Neural cell (in vitro differentiated cells): Measurements from ENCODE around the gene WDFY3. TPM values are rescaled to one million over a fixed set of nuclear protein-coding genes. Genes with fewer than 3 reads are reported as not detected.

Experiments used
- H2AFZ ChIP-seq: fragments of 200-600, 300-800 bp; sonication (generic), shearing (Covaris generic); 2 replicates; pipeline ENCODE4 v1.6.0; 2014; ENCODE audit warnings: low read depth, mild to moderate bottlenecking, antibody characterized with exemption, low read length, moderate library complexity
- H3F3A ChIP-seq: fragments of 200-600 bp; shearing (Covaris generic); 2 replicates; pipeline ENCODE4 v1.6.1; 2016; ENCODE audit warnings: mild to moderate bottlenecking, moderate library complexity, mixed read lengths, antibody characterized with exemption, low read length; ENCODE audit not compliant: insufficient read depth, poor library complexity, severe bottlenecking
- H3K27ac ChIP-seq: fragments of 200-600, 300-800 bp; sonication (generic), shearing (Covaris generic); 2 replicates; pipeline ENCODE4 v1.5.1; 2014; ENCODE audit warnings: mild to moderate bottlenecking, low read length, moderate library complexity
- H3K27me3 ChIP-seq: fragments of 300-800, 200-600 bp; sonication (generic), shearing (Covaris generic); 2 replicates; pipeline ENCODE4 v1.6.0; 2014; ENCODE audit warnings: mild to moderate bottlenecking, low read depth, low read length, moderate library complexity; ENCODE audit not compliant: insufficient read depth
- H3K36me3 ChIP-seq: fragments of 300-800, 200-600 bp; sonication (generic), shearing (Covaris generic); 2 replicates; pipeline ENCODE4 v1.5.1; 2014; ENCODE audit warnings: mild to moderate bottlenecking, antibody characterized with exemption, low read length, moderate library complexity; ENCODE audit not compliant: insufficient read depth
- H3K4me2 ChIP-seq: fragments of 300-800, 200-600 bp; sonication (generic), shearing (Covaris generic); 2 replicates; pipeline ENCODE4 v1.6.0; 2014; ENCODE audit warnings: mild to moderate bottlenecking, low read length
- H3K4me3 ChIP-seq: fragments of 300-800, 200-600 bp; sonication (generic), shearing (Covaris generic); 2 replicates; pipeline ENCODE4 v1.5.1; 2014; ENCODE audit warnings: mild to moderate bottlenecking, low read length, moderate library complexity
- H3K79me2 ChIP-seq: fragments of 200-600 bp; shearing (Covaris generic); replicated peaks from 2 replicates; pipeline ENCODE4 v1.6.0; 2014; ENCODE audit warnings: mild to moderate bottlenecking, low read length, moderate library complexity; ENCODE audit not compliant: insufficient read depth
- H3K9ac ChIP-seq: fragments of 300-800, 200-600 bp; sonication (generic), shearing (Covaris generic); 2 replicates; pipeline ENCODE4 v1.6.1; 2016; ENCODE audit warnings: mild to moderate bottlenecking, low read length, mixed read lengths
- H3K9me2 ChIP-seq: fragments of 200-600 bp; shearing (Covaris generic); 2 replicates; pipeline ENCODE4 v1.6.1; 2016; ENCODE audit warnings: mild to moderate bottlenecking, low read length, mixed read lengths; ENCODE audit not compliant: insufficient read depth
- H3K9me3 ChIP-seq: fragments of 200-600, 300-800 bp; sonication (generic), shearing (Covaris generic); 2 replicates; pipeline ENCODE4 v1.6.1; 2016; ENCODE audit warnings: mild to moderate bottlenecking, mixed run types, low read length, moderate library complexity, mixed read lengths
- H4K20me1 ChIP-seq: fragments of 200-600 bp; shearing (Covaris generic); 2 replicates; pipeline ENCODE4 v1.6.1; 2016; ENCODE audit warnings: mild to moderate bottlenecking, mixed run types; ENCODE audit not compliant: insufficient read depth
- CTCF ChIP-seq: fragments of 450-650 bp; IDR thresholded peaks from 2 replicates; pipeline ENCODE4 v1.5.1; 2014; ENCODE audit warnings: antibody characterized with exemption, mild to moderate bottlenecking, moderate library complexity; ENCODE audit not compliant: poor library complexity, severe bottlenecking
- EP300 ChIP-seq: fragments of 450-650 bp; conservative IDR thresholded peaks from 2 replicates; pipeline ENCODE4 v1.6.1; 2014; ENCODE audit warnings: antibody characterized with exemption, mild to moderate bottlenecking, moderate library complexity; ENCODE audit not compliant: poor library complexity, severe bottlenecking
- EZH2 ChIP-seq: fragments of 200-600, 300-800 bp; shearing (Covaris generic), sonication (generic); IDR thresholded peaks from 2 replicates; pipeline ENCODE4 v1.6.1; 2014; ENCODE audit warnings: antibody characterized with exemption, low read length, borderline replicate concordance, mild to moderate bottlenecking; ENCODE audit not compliant: insufficient read depth, poor library complexity, severe bottlenecking
- MXI1 ChIP-seq: fragments of 450-650 bp; conservative IDR thresholded peaks from 2 replicates; pipeline ENCODE4 v1.6.1; 2014; ENCODE audit warnings: antibody characterized with exemption, mild to moderate bottlenecking; ENCODE audit not compliant: poor library complexity, severe bottlenecking
- POLR2AphosphoS5 ChIP-seq: IDR thresholded peaks from 2 replicates; pipeline ENCODE4 v1.6.1; 2012
- RAD21 ChIP-seq: fragments of 450-650 bp; conservative IDR thresholded peaks from 2 replicates; pipeline ENCODE4 v1.6.1; 2014; ENCODE audit warnings: antibody characterized with exemption, mild to moderate bottlenecking, moderate library complexity
- SMC3 ChIP-seq: fragments of 450-650 bp; conservative IDR thresholded peaks from 2 replicates; pipeline ENCODE4 v1.6.1; 2014; ENCODE audit warnings: antibody characterized with exemption, mild to moderate bottlenecking, moderate library complexity; ENCODE audit not compliant: poor library complexity
- TAF1 ChIP-seq: IDR thresholded peaks from 2 replicates; pipeline ENCODE4 v1.6.1; 2012; ENCODE audit warnings: low read depth
- polyA plus RNA-seq: library from polyadenylated mRNA; depleted of rRNA; stranded (reverse); fragments of >200 nt; gene quantifications from 2 replicates; pipeline ENCODE4 v1.2.3, GENCODE V29; 2014
- TF ChIP-seq, protein P1 (sequence below): IDR thresholded peaks from 2 replicates; pipeline ENCODE4 v1.6.1; 2012; ENCODE audit warnings: borderline replicate concordance

Gene WDFY3
- polyA plus RNA-seq, 1 donor from 2014 or later = 39.8 TPM

DNA sequence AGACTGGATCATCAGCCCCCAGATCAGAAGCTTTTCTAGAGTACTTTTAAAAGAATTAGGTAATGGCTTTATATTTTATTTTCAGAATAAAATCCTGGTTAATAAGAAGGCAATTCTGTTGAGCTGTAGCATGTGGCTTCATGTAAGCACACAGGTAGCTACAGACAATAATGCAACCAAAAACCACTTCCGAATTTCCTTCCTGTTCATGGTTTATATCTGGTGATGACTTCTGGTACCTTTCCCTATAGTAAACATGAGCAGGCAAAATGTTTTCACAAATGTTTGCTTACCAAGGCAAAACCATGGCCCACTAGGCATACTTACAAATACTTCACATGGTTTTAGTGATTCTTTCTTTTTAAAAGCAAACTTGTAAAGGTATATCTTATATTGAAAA, 239.0 kb downstream of the WDFY3 start:
- H3K4me2 ChIP-seq = no peak overlapping the region
- H3K4me3 ChIP-seq = no peak overlapping the region
- no peak overlapping the region for H3K9ac ChIP-seq
- no peaks in the 10 kb centered on the region for H3K27me3 ChIP-seq
- no peak overlapping the region for H3K27ac ChIP-seq
- H4K20me1 ChIP-seq = no peaks in the 10 kb centered on the region
- no peaks in the 10 kb centered on the region for H3K9me3 ChIP-seq
- peaks cover 10% of the 10 kb centered on the region for H3K36me3 ChIP-seq
- TF ChIP-seq TAF1 = no peak
- TF ChIP-seq, protein P1, sequence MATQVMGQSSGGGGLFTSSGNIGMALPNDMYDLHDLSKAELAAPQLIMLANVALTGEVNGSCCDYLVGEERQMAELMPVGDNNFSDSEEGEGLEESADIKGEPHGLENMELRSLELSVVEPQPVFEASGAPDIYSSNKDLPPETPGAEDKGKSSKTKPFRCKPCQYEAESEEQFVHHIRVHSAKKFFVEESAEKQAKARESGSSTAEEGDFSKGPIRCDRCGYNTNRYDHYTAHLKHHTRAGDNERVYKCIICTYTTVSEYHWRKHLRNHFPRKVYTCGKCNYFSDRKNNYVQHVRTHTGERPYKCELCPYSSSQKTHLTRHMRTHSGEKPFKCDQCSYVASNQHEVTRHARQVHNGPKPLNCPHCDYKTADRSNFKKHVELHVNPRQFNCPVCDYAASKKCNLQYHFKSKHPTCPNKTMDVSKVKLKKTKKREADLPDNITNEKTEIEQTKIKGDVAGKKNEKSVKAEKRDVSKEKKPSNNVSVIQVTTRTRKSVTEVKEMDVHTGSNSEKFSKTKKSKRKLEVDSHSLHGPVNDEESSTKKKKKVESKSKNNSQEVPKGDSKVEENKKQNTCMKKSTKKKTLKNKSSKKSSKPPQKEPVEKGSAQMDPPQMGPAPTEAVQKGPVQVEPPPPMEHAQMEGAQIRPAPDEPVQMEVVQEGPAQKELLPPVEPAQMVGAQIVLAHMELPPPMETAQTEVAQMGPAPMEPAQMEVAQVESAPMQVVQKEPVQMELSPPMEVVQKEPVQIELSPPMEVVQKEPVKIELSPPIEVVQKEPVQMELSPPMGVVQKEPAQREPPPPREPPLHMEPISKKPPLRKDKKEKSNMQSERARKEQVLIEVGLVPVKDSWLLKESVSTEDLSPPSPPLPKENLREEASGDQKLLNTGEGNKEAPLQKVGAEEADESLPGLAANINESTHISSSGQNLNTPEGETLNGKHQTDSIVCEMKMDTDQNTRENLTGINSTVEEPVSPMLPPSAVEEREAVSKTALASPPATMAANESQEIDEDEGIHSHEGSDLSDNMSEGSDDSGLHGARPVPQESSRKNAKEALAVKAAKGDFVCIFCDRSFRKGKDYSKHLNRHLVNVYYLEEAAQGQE = no peak
- no peak for TF ChIP-seq POLR2AphosphoS5
- no peak for TF ChIP-seq MXI1
- no peak for TF ChIP-seq SMC3
- no peak for TF ChIP-seq EP300
- TF ChIP-seq RAD21 = no peak
- TF ChIP-seq EZH2 = no peak
- TF ChIP-seq CTCF = no peak
- no peaks in the 10 kb centered on the region for H3K79me2 ChIP-seq
- no peaks in the 10 kb centered on the region for H3K9me2 ChIP-seq
- H2AFZ ChIP-seq = no peak overlapping the region
- H3F3A ChIP-seq = peaks cover 3% of the 10 kb centered on the region

DNA sequence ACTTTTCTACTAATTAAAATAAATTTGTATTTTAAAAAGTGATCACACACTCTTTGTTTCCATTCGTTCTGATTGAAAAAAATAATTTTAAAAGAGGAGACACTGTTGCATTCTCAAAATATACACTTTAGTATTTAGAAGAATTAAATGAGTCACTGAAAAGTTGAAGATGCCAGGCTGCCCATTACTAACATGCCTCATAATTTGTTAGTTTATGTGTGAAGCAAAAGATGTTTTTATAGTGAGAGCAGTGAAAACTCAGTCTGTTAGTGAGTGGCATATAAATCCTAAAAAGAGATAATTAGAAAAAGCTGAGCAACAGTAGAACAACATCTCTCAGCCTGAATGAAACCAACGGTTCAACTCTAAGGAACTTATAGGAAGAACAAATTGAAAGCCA, 240.1 kb downstream of the WDFY3 start:
- TF ChIP-seq SMC3 (no peak), TAF1 (no peak), EZH2 (no peak), RAD21 (no peak), MXI1 (no peak), POLR2AphosphoS5 (no peak), EP300 (no peak), CTCF (no peak)
- TF ChIP-seq, protein P1 = no peak

More for the DNA sequence above, 240.1 kb downstream of the WDFY3 start:
- no peak overlapping the region for H3K4me3 ChIP-seq
- H3K79me2 ChIP-seq = no peaks in the 10 kb centered on the region
- peaks cover 3% of the 10 kb centered on the region for H3F3A ChIP-seq
- peaks cover 15% of the 10 kb centered on the region for H3K36me3 ChIP-seq
- no peak overlapping the region for H3K27ac ChIP-seq
- H3K9me2 ChIP-seq = no peaks in the 10 kb centered on the region
- no peak overlapping the region for H2AFZ ChIP-seq
- H3K9ac ChIP-seq = no peak overlapping the region
- no peaks in the 10 kb centered on the region for H4K20me1 ChIP-seq
- no peak overlapping the region for H3K4me2 ChIP-seq
- H3K9me3 ChIP-seq = no peaks in the 10 kb centered on the region
- H3K27me3 ChIP-seq = no peaks in the 10 kb centered on the region
